DMS153 treated with DMSO at 0.1 percent for 48 hours (cell line): ENCODE measurements around the gene DDX3X.
"Not testable (repeated sequence)": the region's sequence is repeated elsewhere in the genome, so short reads cannot be mapped to it uniquely, and the experiment has no call there.

Source experiments
- DNase-seq: peaks from one replicate; lab custom pipeline; 2025; ENCODE audit not compliant: unreplicated experiment; lab: John Stamatoyannopoulos, UW

Gene DDX3X

GRCh38 chrX:41411222-41411621 lies 77.3 kb downstream of the DDX3X start:
- not testable (repeated sequence) for DNase-seq

DNA sequence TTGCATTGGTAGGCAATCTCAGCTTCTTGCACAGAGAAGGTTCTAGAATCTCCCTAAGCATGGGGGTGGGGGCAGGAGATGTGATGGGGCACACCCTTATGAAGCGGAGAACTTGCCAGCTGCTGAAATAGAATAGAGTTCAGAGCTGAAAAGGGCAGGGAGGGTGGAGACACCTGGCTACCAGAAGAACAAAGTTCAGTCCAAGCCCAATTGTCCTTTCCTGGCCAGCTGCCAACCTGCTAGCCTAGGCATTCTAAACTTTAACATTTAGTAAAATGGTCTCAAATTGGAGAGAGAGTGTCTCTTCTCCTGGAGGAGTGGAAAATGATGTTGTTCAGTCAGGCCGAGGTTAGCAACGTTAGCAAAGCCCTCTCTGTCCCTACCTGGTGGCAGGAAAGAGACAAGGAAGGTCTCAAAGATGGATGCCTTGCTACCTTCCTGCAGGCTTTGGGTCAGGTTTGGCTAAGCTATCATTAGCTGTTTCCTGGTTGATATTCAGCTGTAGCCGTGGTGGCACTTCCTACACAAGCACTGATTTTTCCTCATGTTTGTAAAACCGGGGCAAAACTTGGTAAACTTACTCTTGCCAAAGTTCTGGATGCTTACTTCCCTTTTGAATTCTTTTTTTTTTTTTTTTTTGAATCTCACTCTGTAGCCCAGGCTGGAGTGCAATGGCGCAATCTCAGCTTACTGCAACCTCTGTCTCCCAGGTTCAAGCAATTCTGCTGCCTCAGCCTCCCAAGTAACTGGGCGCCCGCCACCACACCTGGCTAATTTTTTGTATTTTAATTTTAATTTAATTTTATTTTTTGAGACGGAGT lies 78.5 kb downstream of the DDX3X start:
- DNase-seq = no peak
